NCI-H146 treated with DMSO at 0.1 percent for 48 hours (cell line): ENCODE data around the gene PKDCC.
"Not testable (repeated sequence)": the region's sequence is repeated elsewhere in the genome, so short reads cannot be mapped to it uniquely, and the experiment has no call there.

Experiments used
- DNase-seq: peaks from one replicate; lab custom pipeline; 2025; ENCODE audit not compliant: unreplicated experiment; lab: John Stamatoyannopoulos, UW

PKDCC gene

GRCh38 chr2:42030200-42030759 lies 17.5 kb upstream of the PKDCC start:
- DNase-seq: no peak

DNA sequence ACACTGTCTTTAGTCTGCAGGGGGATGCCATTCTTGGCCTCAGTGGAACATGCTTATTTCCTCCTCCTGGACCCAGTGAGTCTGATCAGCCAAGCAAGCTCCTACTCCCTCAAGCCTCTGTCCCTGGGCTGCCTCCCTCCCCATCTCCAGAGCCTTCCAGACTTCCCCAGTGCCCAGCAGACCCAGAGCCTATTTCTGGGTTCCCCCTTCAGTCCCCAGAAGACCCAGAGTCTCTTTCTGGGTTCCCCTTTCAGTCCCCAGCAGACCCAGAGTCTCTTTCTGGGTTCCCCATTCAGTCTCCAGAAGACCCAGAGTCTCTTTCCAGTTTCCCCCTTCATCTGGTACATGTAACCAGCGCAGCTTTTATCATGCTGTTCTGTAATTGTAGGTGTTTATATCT lies 17.0 kb upstream of the PKDCC start:
- DNase-seq: no peak

GRCh38 chr2:42031281-42032223 lies 16.3 kb upstream of the PKDCC start:
- DNase-seq: no peak

GRCh38 chr2:42032224-42032620 lies 15.6 kb upstream of the PKDCC start:
- no peak for DNase-seq

GRCh38 chr2:42032745-42033144 lies 15.1 kb upstream of the PKDCC start:
- DNase-seq: no peak

- not testable (repeated sequence) for DNase-seq
Observed at GRCh38 chr2:42034096-42034495, 13.7 kb upstream of the PKDCC start.

DNA sequence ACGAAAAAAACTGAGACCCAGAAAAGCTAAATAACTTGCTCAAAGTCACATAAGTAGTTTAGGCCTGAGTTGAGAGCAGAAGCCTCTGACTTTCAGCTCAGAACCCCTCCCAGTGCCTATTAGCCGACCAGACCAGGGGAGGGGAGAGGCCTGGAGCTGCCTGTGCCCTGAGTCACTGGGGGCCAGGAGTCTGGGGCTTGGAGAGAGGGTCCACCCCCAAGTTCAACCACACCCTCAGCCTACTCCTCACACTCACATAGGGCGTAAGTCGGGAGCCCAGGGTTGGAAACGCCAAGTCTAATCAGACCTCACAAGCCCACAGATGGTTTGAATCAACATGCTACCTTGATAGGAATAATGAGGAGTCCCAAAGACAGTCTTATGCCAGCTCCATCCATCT lies 12.6 kb upstream of the PKDCC start:
- DNase-seq: no peak

- no peak for DNase-seq
Observed at GRCh38 chr2:42036413-42036812, 11.4 kb upstream of the PKDCC start.

- DNase-seq: no peak
Observed at GRCh38 chr2:42036940-42037339, 10.9 kb upstream of the PKDCC start.

- DNase-seq: no peak
Observed at GRCh38 chr2:42040643-42041278, 7.1 kb upstream of the PKDCC start.

DNA sequence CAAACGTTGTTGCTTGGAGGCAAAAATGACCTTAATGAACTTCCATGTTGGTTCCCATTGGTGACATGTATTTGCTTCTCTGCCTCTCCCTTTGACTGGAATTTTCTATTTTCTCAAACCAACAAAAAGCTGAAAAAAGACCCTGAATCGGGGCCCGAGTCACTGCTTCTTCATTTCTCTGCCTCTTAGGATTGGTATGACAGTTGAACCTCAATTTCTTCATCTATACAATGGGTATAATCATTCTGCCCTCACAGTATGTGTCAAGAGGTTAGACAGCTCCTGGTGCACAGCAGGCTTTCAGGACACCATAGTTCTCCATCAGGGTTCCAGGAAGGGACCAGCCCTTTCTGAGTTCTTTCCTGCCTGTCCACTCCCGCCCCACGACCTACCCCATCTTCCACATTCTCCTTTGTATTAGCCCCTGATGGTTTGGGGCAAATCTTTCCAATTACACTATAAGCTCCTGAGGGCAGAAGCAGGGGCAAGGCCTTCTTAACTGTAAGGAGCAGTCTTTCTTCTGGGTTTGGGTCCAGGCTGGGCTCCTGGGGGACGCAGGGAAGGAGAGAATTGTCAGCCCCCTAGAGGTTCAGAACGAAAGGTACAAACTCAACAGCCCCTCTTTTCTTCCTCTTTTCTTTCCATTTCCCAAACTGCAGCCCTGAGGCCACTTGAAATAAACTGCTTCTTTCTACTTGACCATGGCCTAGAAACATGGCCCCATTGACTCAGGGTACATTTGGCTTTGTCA lies 6.3 kb upstream of the PKDCC start:
- no peak for DNase-seq

- DNase-seq: no peak
Observed at GRCh38 chr2:42042631-42043355, 5.0 kb upstream of the PKDCC start.

- no peak for DNase-seq
Observed at GRCh38 chr2:42043789-42044394, 3.9 kb upstream of the PKDCC start.

GRCh38 chr2:42044939-42045338 lies 2.9 kb upstream of the PKDCC start:
- no peak for DNase-seq

DNA sequence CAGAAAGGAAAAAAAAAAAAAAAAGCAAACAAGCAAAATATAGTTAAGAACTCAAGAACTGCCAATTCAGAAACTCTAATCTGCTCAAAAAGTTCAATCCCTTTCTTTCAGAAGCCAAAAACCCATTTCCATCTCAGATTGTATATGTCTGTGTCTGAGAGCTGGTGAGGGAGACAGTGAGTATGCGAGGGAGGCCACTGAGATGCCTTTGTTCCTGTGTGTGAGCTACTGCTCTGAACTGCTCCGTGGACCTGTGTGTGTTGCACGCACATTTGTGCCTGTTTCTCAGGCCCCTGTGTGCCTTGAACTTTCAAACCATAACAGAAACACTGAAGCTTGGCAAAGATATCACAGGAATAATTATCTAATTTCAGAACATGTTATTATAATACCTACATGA lies 2.5 kb upstream of the PKDCC start:
- DNase-seq: no peak

DNA sequence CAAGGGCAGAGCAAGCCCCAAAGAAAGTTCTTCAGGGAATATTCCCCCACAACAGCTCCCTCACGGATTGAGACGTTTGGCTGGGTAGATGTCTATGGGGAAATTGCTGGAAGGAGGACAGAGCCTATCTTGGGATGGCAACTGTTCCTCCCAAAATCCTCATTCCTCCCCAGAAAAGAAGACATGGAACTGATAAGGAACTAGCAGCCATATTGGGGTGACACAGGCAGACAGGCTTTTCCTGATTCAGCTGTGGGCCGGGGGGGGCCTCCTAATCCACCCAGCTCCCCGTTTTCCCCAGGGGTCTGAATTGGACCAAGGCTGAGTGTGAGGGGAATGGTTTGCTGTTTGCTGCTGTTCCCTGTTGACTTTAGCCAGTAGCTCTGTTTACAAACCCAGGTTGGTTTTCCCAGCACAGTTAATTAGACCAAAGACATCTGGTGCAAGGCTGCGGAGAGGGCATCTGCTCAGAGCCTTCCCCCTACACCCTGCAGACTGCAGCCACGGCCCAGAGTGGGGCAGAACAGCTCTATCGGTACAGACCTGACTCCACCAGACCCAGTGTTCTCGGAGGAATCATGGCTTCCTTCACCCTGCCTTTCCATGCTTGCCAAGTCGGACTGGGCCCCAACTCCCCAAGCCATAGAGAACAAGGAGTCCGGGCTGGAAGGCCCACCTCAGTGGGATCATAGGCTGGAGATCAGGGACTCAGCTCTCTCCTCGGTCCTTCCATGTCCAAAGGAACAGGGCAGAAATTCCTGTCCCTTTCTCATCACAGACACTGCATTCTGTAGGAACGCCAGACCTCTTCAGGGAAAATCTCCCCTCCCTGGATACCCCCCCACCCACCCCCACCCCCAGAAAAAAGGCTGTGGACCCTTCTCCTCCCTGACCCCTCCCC lies 1.7 kb upstream of the PKDCC start:
- DNase-seq: peak; percentile 66

DNA sequence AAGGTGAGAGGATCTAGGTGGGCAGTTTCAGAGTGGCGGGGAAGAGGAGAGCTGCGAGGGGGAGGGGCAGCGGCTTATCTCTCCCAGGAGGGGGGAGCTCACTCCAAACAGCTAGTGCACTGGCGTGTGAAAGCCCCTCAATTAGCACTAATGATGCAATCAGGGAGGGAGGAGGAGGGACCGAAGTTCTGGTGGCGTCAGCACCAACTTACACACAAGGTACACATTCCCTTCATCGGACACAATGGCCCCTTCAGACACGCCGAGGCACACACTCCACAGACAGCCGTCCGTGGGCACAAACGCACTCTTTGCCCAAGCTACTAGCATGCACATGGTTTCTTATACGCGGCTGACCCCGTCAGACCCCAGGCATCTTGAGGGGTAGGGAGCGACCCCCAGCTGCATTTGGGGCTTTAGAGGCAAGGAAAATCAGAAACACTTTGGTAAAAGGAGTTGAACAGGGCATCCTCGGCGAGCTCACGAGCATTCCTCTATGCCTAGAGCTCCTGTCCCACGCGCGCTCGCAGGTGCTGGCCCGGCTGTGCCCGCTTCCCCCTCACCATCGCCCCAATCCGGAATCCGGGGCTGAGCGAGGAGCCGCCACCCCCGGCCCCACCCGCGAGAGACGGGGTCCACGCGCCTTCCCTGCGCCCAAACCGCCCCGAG lies 868 bp upstream of the PKDCC start:
- DNase-seq: peak; percentile 63

DNA sequence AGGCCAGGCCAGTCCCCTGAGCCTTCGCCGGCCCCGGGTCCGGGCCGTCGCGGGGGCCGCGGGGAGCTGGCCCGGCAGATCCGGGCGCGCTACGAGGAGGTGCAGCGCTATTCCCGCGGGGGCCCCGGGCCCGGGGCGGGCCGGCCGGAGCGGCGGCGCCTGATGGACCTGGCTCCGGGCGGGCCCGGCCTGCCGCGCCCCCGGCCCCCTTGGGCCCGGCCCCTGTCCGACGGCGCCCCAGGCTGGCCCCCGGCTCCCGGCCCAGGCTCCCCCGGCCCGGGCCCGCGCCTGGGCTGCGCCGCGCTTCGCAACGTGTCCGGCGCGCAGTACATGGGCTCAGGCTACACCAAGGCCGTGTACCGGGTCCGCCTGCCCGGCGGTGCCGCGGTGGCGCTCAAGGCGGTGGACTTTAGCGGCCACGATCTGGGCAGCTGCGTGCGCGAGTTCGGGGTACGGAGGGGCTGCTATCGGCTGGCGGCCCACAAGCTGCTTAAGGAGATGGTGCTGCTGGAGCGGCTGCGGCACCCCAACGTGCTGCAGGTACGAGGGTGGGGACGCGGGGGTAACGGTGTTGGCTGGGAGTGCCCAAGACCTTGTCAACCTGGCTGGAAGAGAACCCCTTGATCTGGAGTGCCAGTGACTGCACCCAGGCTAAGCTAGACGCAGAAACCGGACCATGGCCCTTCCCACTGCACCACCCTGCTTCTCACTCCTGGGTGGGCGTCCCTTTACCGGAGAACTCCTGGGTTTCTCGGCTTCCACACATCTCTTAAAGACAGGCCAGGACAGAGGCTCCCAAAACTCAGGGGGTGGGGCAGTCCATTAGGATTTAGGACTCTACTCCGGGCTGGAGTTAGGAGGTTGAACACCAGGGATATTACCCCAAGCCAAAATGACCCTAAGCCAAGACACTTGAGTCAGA lies 739 bp downstream of the PKDCC start:
- no peak for DNase-seq
